Stimulated activated CD4-positive, alpha-beta T cell treated with anti-CD3 and anti-CD28 coated beads, Interleukin-1b, Interleukin-23, amount 100 ng/mL, for 1 hour (primary cell): ENCODE results near the gene ZACN.

Source experiments
- DNase-seq, 2 donors: peaks; one replicate each; pipeline ENCODE4 v3.0.0-alpha.2; 2020; ENCODE audit warnings: low read depth in 2 of 2

The ZACN gene

DNA sequence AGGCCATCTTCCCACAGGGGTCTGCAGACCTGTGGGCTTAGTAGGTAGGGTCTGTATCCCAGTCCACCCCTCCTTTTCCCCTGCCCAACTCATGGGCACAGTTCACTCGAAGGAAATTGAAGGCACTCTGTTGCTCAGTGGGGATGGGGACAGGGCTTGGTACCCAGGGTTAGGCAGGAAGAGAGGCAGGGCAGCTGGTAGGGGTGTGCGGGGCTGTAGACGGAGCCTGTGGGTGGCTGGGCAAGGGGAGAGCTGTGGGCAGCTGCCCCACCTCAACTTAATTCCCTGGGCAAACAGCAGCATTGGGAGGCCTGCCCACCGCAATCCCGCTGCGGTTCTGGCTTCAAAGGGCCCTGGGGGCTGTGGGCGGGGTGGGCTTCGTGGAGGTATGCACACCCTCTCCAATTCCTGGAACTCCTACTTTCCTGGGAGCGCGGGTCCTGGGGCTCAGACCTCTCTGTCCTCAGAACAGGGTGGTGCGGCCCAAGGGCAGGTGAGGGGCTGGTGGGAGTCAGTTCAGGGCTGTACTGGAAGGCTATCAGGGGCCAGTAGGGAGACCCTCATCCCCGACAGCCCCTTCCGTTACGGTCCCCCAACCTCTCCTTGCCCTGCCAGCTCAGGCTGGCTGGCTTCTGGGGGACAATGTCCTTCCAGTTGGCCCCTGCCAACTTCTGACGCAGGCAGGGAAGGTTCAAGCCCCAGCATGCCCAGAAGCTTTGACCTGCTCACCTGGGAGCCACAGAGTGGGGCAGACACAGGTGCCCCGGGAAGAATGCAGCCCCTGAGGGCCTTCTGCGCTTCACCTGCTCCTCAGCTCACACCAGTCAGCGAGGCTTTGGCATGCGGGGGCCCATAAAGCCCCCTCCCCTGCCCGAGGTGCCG is 53.0 kb downstream of the ZACN start:
- no peak for DNase-seq
